ENCODE measurements around the gene REXO1. TPM values are rescaled to one million over a fixed set of nuclear protein-coding genes. Genes with fewer than 3 reads are reported as not detected.

The REXO1 gene
- total RNA-seq, 4 donors from 2014 or later = 11.4 to 29.9 (median 16.1) TPM

- no peaks in the 10 kb centered on the region for H3K9me3 ChIP-seq
- H3K4me3 ChIP-seq = no peak overlapping the region
- H3K36me3 ChIP-seq = peaks cover 0 to 94% of the 10 kb centered on the region in 2 donors
- H3K27ac ChIP-seq = no peak overlapping the region
- H3K27me3 ChIP-seq = no peaks in the 10 kb centered on the region
- ATAC-seq = no peak
- 13 to 63% methylated on average over 4 to 6 of the region's 63 CpGs for WGBS, 2 donors (ENCODE audit: low coverage in 1 of 2)
- H3K4me1 ChIP-seq = peaks cover 0 to 18% (median 10%) of the 10 kb centered on the region in 3 donors
- TF ChIP-seq POLR2AphosphoS5 (IDR thresholded peaks at IDR 0.05) (no peak), CTCF (IDR thresholded peaks at IDR 0.05) (no peak), POLR2A (IDR thresholded peaks at IDR 0.05) (no peak), EP300 (IDR thresholded peaks at IDR 0.05) (no peak)
These were observed 21.4 kb downstream of the REXO1 start for GRCh38 chr19:1826557-1827521.

GRCh38 chr19:1825909-1826556 is 22.2 kb downstream of the REXO1 start:
- no peak for TF ChIP-seq EP300 (IDR thresholded peaks at IDR 0.05)
- TF ChIP-seq CTCF (IDR thresholded peaks at IDR 0.05) = peak in 3 of 4 experiments; percentile 89 to 93 (median 89)
- Histone ChIP-seq H3K27me3 (no peaks in the 10 kb centered on the region), H3K4me1 (peaks cover 0 to 18% (median 10%) of the 10 kb centered on the region in 3 donors), H3K4me3 (no peak overlapping the region), H3K36me3 (peaks cover 0 to 98% of the 10 kb centered on the region in 2 donors), H3K9me3 (no peaks in the 10 kb centered on the region), H3K27ac (no peak overlapping the region)
- peak; percentile 82 for ATAC-seq
- 59% methylated on average over 4 of the region's 15 CpGs; no CpG with 5 or more reads in 1 of the 2 donors for WGBS, 2 donors (ENCODE audit: low coverage in 1 of 2)

- Histone ChIP-seq H3K4me3 (no peak overlapping the region), H3K36me3 (peaks cover 0 to 99% of the 10 kb centered on the region in 2 donors), H3K9me3 (no peaks in the 10 kb centered on the region), H3K27me3 (no peaks in the 10 kb centered on the region), H3K4me1 (peaks cover 0 to 18% (median 10%) of the 10 kb centered on the region in 3 donors), H3K27ac (no peak overlapping the region)
- whole genome bisulfite sequencing, 2 donors (ENCODE audit: low coverage in 1 of 2) = 61 to 69% methylated on average over 4 to 7 of the region's 14 CpGs
- TF ChIP-seq EP300 (IDR thresholded peaks at IDR 0.05) (no peak), CTCF (IDR thresholded peaks at IDR 0.05) (no peak), POLR2A (IDR thresholded peaks at IDR 0.05) (no peak), POLR2AphosphoS5 (IDR thresholded peaks at IDR 0.05) (no peak)
- no peak for ATAC-seq
These were observed 24.0 kb downstream of the REXO1 start for GRCh38 chr19:1824252-1824622.

- no peaks in the 10 kb centered on the region for H3K27me3 ChIP-seq
- H3K4me3 ChIP-seq = no peak overlapping the region
- WGBS, 2 donors (ENCODE audit: low coverage in 1 of 2) = 72 to 100% methylated on average over 2 to 3 of the region's 36 CpGs
- no peak overlapping the region for H3K27ac ChIP-seq
- H3K36me3 ChIP-seq = peaks cover 0 to 99% of the 10 kb centered on the region in 2 donors
- TF ChIP-seq EP300 (IDR thresholded peaks at IDR 0.05) (no peak), CTCF (IDR thresholded peaks at IDR 0.05) (no peak), POLR2A (IDR thresholded peaks at IDR 0.05) (no peak), POLR2AphosphoS5 (IDR thresholded peaks at IDR 0.05) (no peak)
- no peak for ATAC-seq
- H3K9me3 ChIP-seq = no peaks in the 10 kb centered on the region
- H3K4me1 ChIP-seq = peaks cover 0 to 18% (median 10%) of the 10 kb centered on the region in 3 donors
These were observed 24.6 kb downstream of the REXO1 start for GRCh38 chr19:1823539-1824251.
